Naive thymus-derived CD8-positive, alpha-beta T cell (primary cell): Measurements from ENCODE around the gene DCXR. TPM values are rescaled to one million over a fixed set of nuclear protein-coding genes. Genes with fewer than 3 reads are reported as not detected.

Experiments
- ATAC-seq, 2 donors: fragments of 150-1000 bp; cut with Tn5 transposase in 1 of 2; sonication (Bioruptor Pico), chemical (Tn5 transposase) in 1 of 2; 1 replicate in 1 of 2; 2 replicates in 1 of 2; pipeline ENCODE4 v1.10.0; 2021; ENCODE audit warnings: mild to moderate bottlenecking in 2 of 2, moderate library complexity in 2 of 2
- POLR2A ChIA-PET: fragments of 350-600 bp; sonication (Branson Sonifier 250); formaldehyde crosslinking; loops from one replicate; lab custom pipeline; 2021; ENCODE audit warnings: antibody characterized with exemption; lab: Charles Lee
- DNase-seq, 10 donors: peaks; one replicate each; pipeline versions ENCODE4 v3.0.0 to v3.0.0-alpha.2; 2020 to 2022
- H3K27ac Mint-ChIP-seq, 10 donors: one replicate each; pipeline ENCODE4 v1.8.0; 2020 to 2022; ENCODE audit warnings: mild to moderate bottlenecking in 10 of 10, mixed read lengths in 10 of 10, moderate library complexity in 4 of 10, inconsistent platforms in 1 of 10
- H3K27me3 Mint-ChIP-seq, 5 donors: one replicate each; pipeline ENCODE4 v1.8.0; 2021 to 2022; ENCODE audit warnings: mixed read lengths in 5 of 5
- H3K36me3 Mint-ChIP-seq, 3 donors: one replicate each; pipeline ENCODE4 v1.8.0; 2020 to 2022; ENCODE audit warnings: mixed read lengths in 3 of 3, mild to moderate bottlenecking in 2 of 3, inconsistent platforms in 1 of 3
- H3K4me1 Mint-ChIP-seq, 4 donors: one replicate each; pipeline ENCODE4 v1.8.0; 2021 to 2022; ENCODE audit warnings: mixed read lengths in 4 of 4
- H3K4me3 Mint-ChIP-seq, 10 donors: one replicate each; pipeline ENCODE4 v1.8.0; 2020 to 2022; ENCODE audit warnings: mild to moderate bottlenecking in 10 of 10, mixed read lengths in 10 of 10, moderate library complexity in 6 of 10, inconsistent platforms in 1 of 10
- H3K9me3 Mint-ChIP-seq, 9 donors: one replicate each; pipeline ENCODE4 v1.8.0; 2020 to 2022; ENCODE audit warnings: mixed read lengths in 9 of 9, mild to moderate bottlenecking in 3 of 9, inconsistent platforms in 1 of 9, moderate library complexity in 1 of 9
- polyA plus RNA-seq, 3 donors: library from polyadenylated mRNA; unstranded; fragments of 300-500 nt; fragmentation: Illumina TruSeq; gene quantifications; one replicate each; pipeline ENCODE4 v1.2.3, GENCODE V29; 2021
- total RNA-seq, 8 experiments: library from RNA in 2 of 8; stranded (reverse) in 2 of 8; gene quantifications; one replicate each; pipeline ENCODE4 v1.2.3 and lab custom pipeline; 2021 to 2026

Gene DCXR
- total and polyA plus RNA-seq, 5 experiments from 2014 or later: 72.5 to 185 (median 113) TPM

GRCh38 chr17:82023447-82024241 lies 13.9 kb downstream of the DCXR start:
- peaks cover 12 to 29% (median 24%) of the 10 kb centered on the region in 4 donors for H3K4me1 Mint-ChIP-seq
- peaks cover 0 to 1% (median 0%) of the 10 kb centered on the region in 3 donors for H3K36me3 Mint-ChIP-seq
- peak overlapping the region; percentile 67 to 88 (median 76) for H3K4me3 Mint-ChIP-seq
- H3K27ac Mint-ChIP-seq: peak overlapping the region in 3 of 10 donors; percentile 9 to 22 (median 15)
- ATAC-seq (peak in 1 of 2 donors; percentile 8), DNase-seq (peak in 2 of 10 donors; percentile 13 to 27)
- no peaks in the 10 kb centered on the region for H3K27me3 Mint-ChIP-seq
- H3K9me3 Mint-ChIP-seq: no peaks in the 10 kb centered on the region
- POLR2A ChIA-PET: interaction anchor here (1.0 to 6.0 kb wide), 12 partner anchors 14 to 269 kb away, joined by 3 to 61 read pairs (median 5); partner anchors contain the start of genes ARHGDIA, ASPSCR1, DCXR and DUS1L

GRCh38 chr17:82022981-82023446 lies 14.5 kb downstream of the DCXR start, which contains the start of gene LRRC45:
TSS of gene LRRC45 (plus strand) at chr17:82023305. CDS start at chr17:82023644, 339 bp downstream.
- peak; percentile 94 to 100 (median 100) for DNase-seq
- peak; percentile 93 to 96 for ATAC-seq
- peaks cover 0 to 4% (median 0%) of the 10 kb centered on the region in 3 donors for H3K36me3 Mint-ChIP-seq
- no peaks in the 10 kb centered on the region for H3K9me3 Mint-ChIP-seq
- POLR2A ChIA-PET: interaction anchor here (0.7 to 6.0 kb wide), 15 partner anchors 13 to 497 kb away, joined by 3 to 61 read pairs (median 4); partner anchors contain the start of genes ARHGDIA, ASPSCR1, DCXR and DUS1L
- H3K27ac Mint-ChIP-seq: peak within 1 kb of the TSS in 8 of 10 donors; percentile 15 to 93 (median 66)
- peak within 1 kb of the TSS; percentile 76 to 92 (median 84) for H3K4me3 Mint-ChIP-seq
- no peaks in the 10 kb centered on the region for H3K27me3 Mint-ChIP-seq
- peaks cover 12 to 29% (median 24%) of the 10 kb centered on the region in 4 donors for H3K4me1 Mint-ChIP-seq

DNA sequence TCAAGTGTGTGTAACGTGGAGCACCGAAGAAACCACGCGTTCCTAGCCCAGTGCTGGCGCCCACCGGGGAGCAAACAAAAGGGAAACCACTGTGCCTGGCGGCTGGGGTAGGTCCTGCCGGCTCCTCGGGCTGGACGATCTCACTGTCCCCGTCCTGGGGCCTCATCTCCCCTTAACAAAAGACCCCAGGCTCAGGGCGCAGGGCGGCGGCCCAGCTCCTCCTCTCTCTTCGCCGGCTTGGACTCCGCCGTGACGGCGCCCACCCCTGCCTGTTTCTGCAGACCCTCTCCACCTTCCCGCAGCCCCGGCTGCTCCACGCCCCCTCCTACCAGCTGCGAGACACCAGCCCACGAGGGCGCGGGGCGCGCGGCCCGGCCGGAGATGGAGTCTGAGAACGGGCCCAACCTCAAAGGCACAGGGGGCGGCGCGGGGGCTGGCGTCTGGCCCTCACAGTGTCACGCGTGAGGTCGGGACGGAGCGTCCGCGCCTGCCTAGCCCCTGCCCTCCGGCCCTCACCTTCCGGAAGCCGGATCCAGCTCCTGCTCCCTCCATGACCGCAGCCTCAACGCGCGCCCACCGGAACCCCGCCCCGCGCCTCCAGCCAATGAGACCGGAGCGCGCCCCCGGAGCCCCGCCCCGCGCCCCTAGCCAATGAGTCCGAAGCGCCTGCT lies 15.1 kb downstream of the DCXR start, which contains the start of gene CENPX:
Gene CENPX, minus strand, starts transcription at position 569 of the 671 bp plus-strand sequence. Its CDS starts 17 bp downstream, at position 552.
- H3K9me3 Mint-ChIP-seq: no peaks in the 10 kb centered on the region
- peak within 1 kb of the TSS in 8 of 10 donors; percentile 57 to 93 (median 70) for H3K27ac Mint-ChIP-seq
- H3K4me1 Mint-ChIP-seq: peaks cover 10 to 29% (median 23%) of the 10 kb centered on the region in 4 donors
- H3K27me3 Mint-ChIP-seq: no peaks in the 10 kb centered on the region
- H3K36me3 Mint-ChIP-seq: peaks cover 0 to 4% (median 0%) of the 10 kb centered on the region in 3 donors
- no peak for ATAC-seq
- H3K4me3 Mint-ChIP-seq: peak within 1 kb of the TSS; percentile 76 to 92 (median 84)
- POLR2A ChIA-PET: interaction anchor here (0.5 to 6.0 kb wide), 15 partner anchors 14 to 498 kb away, joined by 3 to 61 read pairs (median 5); partner anchors contain the start of genes ARHGDIA, ASPSCR1, DCXR and DUS1L
- DNase-seq: no peak

DNA sequence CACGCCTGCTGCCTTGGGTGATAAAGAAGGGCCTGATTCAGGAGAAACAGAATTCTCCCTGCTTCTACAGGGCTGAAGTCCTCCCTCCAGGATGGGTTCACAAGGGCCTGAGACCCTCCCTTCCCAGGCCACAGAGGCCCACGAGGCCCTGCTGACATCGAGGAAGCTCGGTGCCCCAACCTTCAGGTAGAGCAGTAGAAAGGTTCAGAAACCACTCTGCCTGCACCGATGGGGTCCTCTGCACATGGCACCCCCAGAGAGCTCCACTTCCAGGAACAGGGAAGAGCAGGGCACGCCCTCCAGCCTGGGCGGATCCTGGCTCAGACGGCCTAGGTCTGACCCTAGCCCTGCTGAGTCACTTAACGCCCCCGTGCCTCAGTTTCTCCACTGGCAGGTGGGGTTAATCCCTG lies 15.6 kb downstream of the DCXR start:
- H3K27ac Mint-ChIP-seq: peak overlapping the region in 6 of 10 donors; percentile 57 to 90 (median 66)
- H3K9me3 Mint-ChIP-seq: no peaks in the 10 kb centered on the region
- POLR2A ChIA-PET: interaction anchor here (0.9 to 6.0 kb wide), 7 partner anchors 16 to 151 kb away, joined by 3 to 61 read pairs (median 13); partner anchors contain the start of genes ARHGDIA, ASPSCR1, DCXR and NOTUM
- no peaks in the 10 kb centered on the region for H3K27me3 Mint-ChIP-seq
- ATAC-seq: no peak
- H3K36me3 Mint-ChIP-seq: peaks cover 0 to 4% (median 0%) of the 10 kb centered on the region in 3 donors
- DNase-seq: no peak
- H3K4me1 Mint-ChIP-seq: peaks cover 10 to 29% (median 23%) of the 10 kb centered on the region in 4 donors
- H3K4me3 Mint-ChIP-seq: peak overlapping the region; percentile 76 to 92 (median 84)

DNA sequence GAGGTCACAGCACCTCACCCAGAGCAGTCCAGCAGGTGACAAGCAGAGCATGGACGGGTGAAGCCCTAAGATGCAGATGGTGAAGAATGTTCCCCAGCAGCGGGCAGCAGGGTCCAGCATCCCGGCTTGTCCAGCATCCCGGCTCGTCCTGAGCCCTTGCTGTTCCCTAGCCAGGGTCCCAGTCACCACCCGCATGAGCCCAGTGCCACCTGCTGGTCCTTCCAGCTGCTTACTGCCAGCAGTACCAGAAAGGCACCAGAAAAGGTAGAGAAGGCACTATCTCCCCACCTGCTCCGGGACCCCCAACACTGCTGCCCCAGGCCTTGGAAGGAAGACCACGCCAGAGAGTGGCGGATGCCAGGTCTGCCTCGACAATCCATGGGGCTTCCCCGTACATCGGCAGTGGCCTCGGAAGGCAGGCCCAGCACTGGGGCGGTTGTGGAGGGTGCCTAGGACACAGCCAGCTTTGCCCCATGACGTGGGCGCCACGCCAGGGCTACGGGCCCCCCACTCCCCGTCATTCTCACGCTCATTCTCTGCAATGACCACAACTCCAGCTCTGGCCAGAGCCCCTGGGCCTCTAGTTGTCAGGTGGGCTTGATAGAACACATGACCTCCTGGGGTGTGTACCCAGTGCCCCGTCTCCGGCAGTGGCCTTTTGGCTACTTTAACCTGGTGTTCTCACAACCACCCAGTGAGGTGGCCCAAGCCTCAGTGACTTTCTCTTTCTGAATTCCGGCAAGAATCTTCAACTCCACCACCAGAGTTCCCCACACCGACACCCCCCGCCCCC lies 16.2 kb downstream of the DCXR start:
- H3K4me1 Mint-ChIP-seq: peaks cover 10 to 29% (median 23%) of the 10 kb centered on the region in 4 donors
- peak overlapping the region; percentile 76 to 92 (median 84) for H3K4me3 Mint-ChIP-seq
- POLR2A ChIA-PET: interaction anchor here (0.5 to 6.0 kb wide), 5 partner anchors 16 to 81 kb away, joined by 3 to 61 read pairs (median 12); partner anchors contain the start of genes ASPSCR1, DCXR and NOTUM
- DNase-seq (peak; percentile 30 to 84 (median 53)), ATAC-seq (no peak)
- no peaks in the 10 kb centered on the region for H3K9me3 Mint-ChIP-seq
- H3K27me3 Mint-ChIP-seq: no peaks in the 10 kb centered on the region
- peaks cover 0 to 4% (median 0%) of the 10 kb centered on the region in 3 donors for H3K36me3 Mint-ChIP-seq
- peak overlapping the region in 7 of 10 donors; percentile 36 to 90 (median 65) for H3K27ac Mint-ChIP-seq

DNA sequence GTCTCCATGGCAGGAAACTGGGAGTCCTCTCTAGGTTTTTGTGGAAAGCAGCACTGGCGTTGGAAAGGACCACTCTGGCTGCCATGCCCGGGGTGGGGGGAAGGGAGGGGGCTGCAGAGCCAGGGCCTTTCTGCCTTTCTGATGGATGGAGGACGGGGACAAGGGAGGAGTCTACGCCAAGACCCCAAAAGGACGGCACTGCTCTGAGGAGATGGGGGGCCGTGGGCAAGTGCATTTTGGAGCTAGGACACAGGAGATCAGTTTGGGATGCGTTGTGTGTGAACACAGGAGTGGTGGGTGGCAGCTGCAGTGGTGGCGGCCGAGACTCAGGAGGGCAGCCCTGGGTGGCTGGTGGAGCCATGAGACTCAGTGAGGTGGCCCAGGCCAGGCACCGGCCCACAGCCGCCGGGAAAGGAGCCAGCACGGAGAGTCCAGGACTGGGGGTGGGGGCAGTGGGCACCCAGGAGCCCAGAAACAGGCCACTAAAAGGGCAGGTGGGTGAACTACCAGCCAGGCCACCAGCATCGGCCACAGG lies 16.9 kb downstream of the DCXR start:
- ATAC-seq: no peak
- Mint-ChIP-seq H3K27me3 (no peaks in the 10 kb centered on the region), H3K4me3 (peak overlapping the region in 5 of 10 donors; percentile 22 to 62 (median 40)), H3K9me3 (no peaks in the 10 kb centered on the region), H3K4me1 (peaks cover 7 to 29% (median 23%) of the 10 kb centered on the region in 4 donors), H3K36me3 (peaks cover 0 to 4% (median 0%) of the 10 kb centered on the region in 3 donors), H3K27ac (no peak overlapping the region)
- POLR2A ChIA-PET: interaction anchor here (0.5 to 6.0 kb wide), 6 partner anchors 17 to 82 kb away, joined by 3 to 61 read pairs (median 8); partner anchors contain the start of genes ASPSCR1, DCXR and NOTUM
- no peak for DNase-seq

DNA sequence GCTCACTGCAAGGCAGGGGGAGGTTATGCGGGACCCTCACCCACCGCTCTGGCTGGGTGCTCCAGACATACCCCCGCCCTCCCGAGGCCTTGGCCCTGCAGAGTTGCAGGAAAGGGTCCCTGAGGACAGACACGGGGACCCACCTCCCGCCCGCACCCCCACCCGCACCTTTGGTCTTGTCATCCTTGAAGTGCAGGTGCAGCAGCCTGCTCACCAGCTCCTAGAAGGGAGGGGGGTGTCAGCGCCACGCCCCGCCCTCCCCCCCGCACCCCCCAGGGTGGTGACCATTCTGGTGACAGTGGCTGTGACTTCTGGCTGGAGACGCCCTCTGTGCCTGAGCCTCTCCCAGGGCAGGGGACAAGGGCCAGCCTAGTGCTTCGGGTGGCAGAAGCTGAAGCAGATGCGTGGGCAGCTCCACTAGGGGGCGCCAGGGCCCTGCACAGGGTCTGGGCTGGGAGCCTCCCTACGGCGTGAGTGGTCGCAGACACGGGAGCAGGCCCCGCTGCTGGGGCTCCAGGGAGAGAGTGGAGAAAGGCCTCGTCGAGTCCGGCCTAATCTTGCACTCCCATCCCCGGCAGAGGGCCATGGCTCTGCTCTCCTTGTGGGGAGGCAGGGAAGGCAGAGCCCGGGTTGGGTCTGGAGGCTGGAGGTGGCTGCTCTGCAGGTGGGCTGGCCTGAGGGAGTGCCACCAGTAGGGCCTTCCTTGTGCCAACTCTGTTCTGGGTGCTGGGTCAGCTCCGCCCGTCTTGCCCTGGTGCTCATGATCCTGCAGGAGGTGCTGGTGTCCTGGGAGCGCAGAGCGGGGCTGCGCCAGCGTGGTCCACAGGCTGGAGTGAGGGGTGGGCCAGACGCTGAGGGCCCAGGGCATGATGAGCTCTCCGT lies 17.6 kb downstream of the DCXR start:
- H3K27me3 Mint-ChIP-seq: no peaks in the 10 kb centered on the region
- H3K36me3 Mint-ChIP-seq: peaks cover 0 to 4% (median 0%) of the 10 kb centered on the region in 3 donors
- peak overlapping the region in 1 of 10 donors; percentile 39 for H3K27ac Mint-ChIP-seq
- ATAC-seq (no peak), DNase-seq (peak; percentile 24 to 80 (median 57))
- H3K4me3 Mint-ChIP-seq: peak overlapping the region in 2 of 10 donors; percentile 33 to 68
- peaks cover 7 to 29% (median 23%) of the 10 kb centered on the region in 4 donors for H3K4me1 Mint-ChIP-seq
- no peaks in the 10 kb centered on the region for H3K9me3 Mint-ChIP-seq
- POLR2A ChIA-PET: interaction anchor here (0.8 to 4.6 kb wide), 3 partner anchors 17 to 60 kb away, joined by 3 to 61 read pairs (median 5); partner anchors contain the start of genes ASPSCR1 and NOTUM

- Mint-ChIP-seq H3K4me3 (no peak overlapping the region), H3K27ac (no peak overlapping the region), H3K27me3 (no peaks in the 10 kb centered on the region), H3K36me3 (peaks cover 0 to 4% (median 0%) of the 10 kb centered on the region in 3 donors), H3K9me3 (no peaks in the 10 kb centered on the region), H3K4me1 (peaks cover 7 to 29% (median 22%) of the 10 kb centered on the region in 4 donors)
- no peak for ATAC-seq
- no peak for DNase-seq
- POLR2A ChIA-PET: interaction anchor here (1.4 to 4.6 kb wide), 3 partner anchors 42 to 59 kb away, joined by 5 to 61 read pairs (median 5); partner anchors contain the start of genes ASPSCR1 and NOTUM
Measured at GRCh38 chr17:82018989-82019689, 18.4 kb downstream of the DCXR start.

GRCh38 chr17:82018152-82018988 lies 19.1 kb downstream of the DCXR start:
- H3K4me1 Mint-ChIP-seq: peaks cover 5 to 22% (median 17%) of the 10 kb centered on the region in 4 donors
- H3K27me3 Mint-ChIP-seq: no peaks in the 10 kb centered on the region
- POLR2A ChIA-PET: interaction anchor here (2.2 kb wide), 1 partner anchor 58 kb away, joined by 5 read pairs; the partner anchor contains the start of gene NOTUM
- H3K9me3 Mint-ChIP-seq: no peaks in the 10 kb centered on the region
- H3K4me3 Mint-ChIP-seq: peak overlapping the region in 2 of 10 donors; percentile 22 to 41
- H3K36me3 Mint-ChIP-seq: peaks cover 0 to 4% (median 0%) of the 10 kb centered on the region in 3 donors
- no peak for ATAC-seq
- H3K27ac Mint-ChIP-seq: no peak overlapping the region
- DNase-seq: no peak
